K562 (cell line): Measurements from ENCODE around the gene SEMA5A. TPM values are rescaled to one million over a fixed set of nuclear protein-coding genes. Genes with fewer than 3 reads are reported as not detected.

Experiments used
- ATAC-seq: fragments of 200-7000 bp; cut with Tn5 transposase; 3 replicates; pipeline ENCODE4 v1.9.1; 2020; ENCODE audit warnings: moderate library complexity
- BruUV-seq: library from RNA; stranded (reverse); fragments of 400-500 nt; replicated peaks from 2 replicates; lab custom pipeline; 2021; lab: Mats Ljungman, UMichigan
- CTCF ChIA-PET: fragments of 300-600 bp; formaldehyde crosslinking; extraction: SDS; loops from one replicate; lab custom pipeline; 2021; ENCODE audit warnings: low intra/inter-chr PET ratio; lab: Yijun Ruan, JAX
- POLR2A ChIA-PET: fragments of 300-600, 350-650 bp; sonication (Branson Sonifier 250); formaldehyde crosslinking; extraction: SDS; loops from one replicate; lab custom pipeline; 2021; ENCODE audit warnings: antibody characterized with exemption, inconsistent platforms; lab: Yijun Ruan, JAX
- DNase-seq, 4 experiments: peaks; one replicate each; pipeline versions ENCODE4 v3.0.0 to v3.0.0-alpha.2; 2011 to 2018; ENCODE audit warnings: low spot score in 3 of 4, mixed read lengths in 3 of 4; ENCODE audit errors: extremely low read depth in 1 of 4
- FAIRE-seq: peaks from 2 replicates; lab custom pipeline; 2011; peaks lifted over from hg19 to GRCh38; lab: Jason Lieb, UNC
- H2AFZ ChIP-seq: 2 replicates; pipeline ENCODE4 v1.6.0; 2011; ENCODE audit warnings: low read depth, low read length, control low read depth, inconsistent platforms
- H3K27ac ChIP-seq: fragments of 200-600 bp; 3 replicates; pipeline ENCODE4 v1.8.0; 2011; ENCODE audit warnings: low read depth, mild to moderate bottlenecking, control low read depth, inconsistent platforms, low read length, moderate library complexity, mixed read lengths; ENCODE audit errors: extremely low read depth
- H3K27me3 ChIP-seq, 2 experiments: fragments of 300-600 bp in 1 of 2; 2 replicates in 1 of 2; 3 replicates in 1 of 2; pipeline versions ENCODE4 v1.6.0 to v1.8.0; 2011; ENCODE audit warnings: inconsistent platforms in 2 of 2, low read length in 2 of 2, mild to moderate bottlenecking in 1 of 2, mixed read lengths in 1 of 2, moderate library complexity in 1 of 2; ENCODE audit not compliant: control insufficient read depth in 2 of 2, insufficient read depth in 2 of 2
- H3K36me3 ChIP-seq: fragments of 300-600 bp; 3 replicates; pipeline ENCODE4 v1.8.0; 2011; ENCODE audit warnings: mild to moderate bottlenecking, low read length, inconsistent platforms; ENCODE audit not compliant: control insufficient read depth, insufficient read depth
- H3K4me1 ChIP-seq, 2 experiments: fragments of 200-600 bp in 1 of 2; replicated peaks in 1 of 2; 2 replicates in 1 of 2; 3 replicates in 1 of 2; pipeline versions ENCODE4 v1.5.1 to v1.8.0; 2011; ENCODE audit warnings: inconsistent platforms in 2 of 2, low read length in 2 of 2, mild to moderate bottlenecking in 1 of 2, mixed read lengths in 1 of 2, moderate library complexity in 1 of 2; ENCODE audit not compliant: control insufficient read depth in 2 of 2, insufficient read depth in 2 of 2
- H3K4me2 ChIP-seq: 2 replicates; pipeline ENCODE4 v1.6.1; 2011; ENCODE audit warnings: low read length, control low read depth, inconsistent platforms, mixed read lengths; ENCODE audit not compliant: insufficient read depth
- H3K4me3 ChIP-seq: fragments of 200-600 bp; sonication (generic), shearing (Covaris generic); 2 replicates; pipeline ENCODE4 v1.5.1; 2016; ENCODE audit warnings: control low read depth, inconsistent platforms
- H3K79me2 ChIP-seq: fragments of 200-600 bp; 3 replicates; pipeline ENCODE4 v1.8.0; 2011; ENCODE audit warnings: low read length, inconsistent platforms; ENCODE audit not compliant: control insufficient read depth, insufficient read depth
- H3K9ac ChIP-seq, 2 experiments: 2 replicates each; pipeline versions ENCODE4 v1.6.0 to v1.6.1; 2011; ENCODE audit warnings: low read depth in 2 of 2, low read length in 2 of 2, control low read depth in 1 of 2, inconsistent platforms in 1 of 2, mild to moderate bottlenecking in 1 of 2, mixed read lengths in 1 of 2; ENCODE audit not compliant: insufficient read depth in 1 of 2
- H3K9me1 ChIP-seq: one replicate; pipeline ENCODE4 v1.6.0; 2011; ENCODE audit warnings: inconsistent platforms, mild to moderate bottlenecking, low read length, moderate library complexity; ENCODE audit not compliant: control insufficient read depth, insufficient read depth
- H3K9me3 ChIP-seq: replicated peaks from 2 replicates; pipeline ENCODE4 v1.5.1; 2011; ENCODE audit warnings: low read depth, low read length, inconsistent platforms; ENCODE audit not compliant: control insufficient read depth, insufficient read depth
- H4K20me1 ChIP-seq: replicated peaks from 2 replicates; pipeline ENCODE4 v1.6.1; 2011; ENCODE audit warnings: low read length, inconsistent platforms, mixed read lengths; ENCODE audit not compliant: control insufficient read depth, insufficient read depth
- DPF2 ChIP-seq: fragments of 450-650 bp; IDR thresholded peaks from 2 replicates; pipeline ENCODE4 v1.6.1; 2016
- FIP1L1 ChIP-seq: fragments of 200-400 bp; formaldehyde crosslinking; IDR thresholded peaks from 2 replicates; pipeline ENCODE4 v1.6.1; 2018; ENCODE audit warnings: mild to moderate bottlenecking, low read depth, low read length; ENCODE audit not compliant: poor library complexity, severe bottlenecking
- HDAC8 ChIP-seq: fragments of 450-650 bp; IDR thresholded peaks from 2 replicates; pipeline ENCODE4 v1.6.1; 2016; ENCODE audit warnings: mild to moderate bottlenecking, missing genetic modification characterization, moderate library complexity, missing compliant biosample characterization
- HSF4 ChIP-seq: fragments of 250-450 bp; sonication (Bioruptor Pico); IDR thresholded peaks from 2 replicates; pipeline ENCODE4 v2.1.2; 2022; ENCODE audit warnings: mild to moderate bottlenecking, moderate library complexity, borderline replicate concordance
- KAT8 ChIP-seq: fragments of 450-650 bp; IDR thresholded peaks from 2 replicates; pipeline ENCODE4 v1.6.1; 2016; ENCODE audit warnings: low read depth, mild to moderate bottlenecking
- NCOR1 ChIP-seq: fragments of 450-650 bp; IDR thresholded peaks from 2 replicates; pipeline ENCODE4 v1.6.1; 2016; ENCODE audit warnings: mild to moderate bottlenecking, moderate library complexity
- RHOXF2B ChIP-seq: fragments of 250-450 bp; sonication (Bioruptor Pico); conservative IDR thresholded peaks from 2 replicates; pipeline ENCODE4 v1.5.1; 2021
- STAT5A ChIP-seq: IDR thresholded peaks from 2 replicates; pipeline ENCODE4 v1.6.1; 2012; ENCODE audit warnings: low read length, inconsistent platforms, borderline replicate concordance
- USF2 ChIP-seq: sonication (generic); formaldehyde crosslinking; IDR thresholded peaks from 2 replicates; pipeline ENCODE4 v1.5.0; 2020; ENCODE audit warnings: missing genetic modification reagents
- ZBTB2 ChIP-seq: fragments of 450-650 bp; IDR thresholded peaks from 2 replicates; pipeline ENCODE4 v1.6.1; 2016; ENCODE audit warnings: antibody characterized with exemption
- ZKSCAN1 ChIP-seq: fragments of 150-350 bp; IDR thresholded peaks from 2 replicates; pipeline ENCODE4 v1.6.1; 2016; ENCODE audit warnings: low read depth, low read length
- ZNF512 ChIP-seq: IDR thresholded peaks from 2 replicates; pipeline ENCODE4 v1.6.1; 2016; ENCODE audit warnings: missing genetic modification characterization, missing compliant biosample characterization
- WGBS: fragments of 100-300 bp; shearing (Covaris generic); methylation state at CpG from one replicate; pipeline ENCODE4 v1.1.6; 2016; ENCODE audit warnings: low coverage, mixed read lengths; ENCODE audit not compliant: insufficient coverage; ENCODE audit errors: missing lambda C conversion rate; 5-methylcytosine and 5-hydroxymethylcytosine counted together
- in situ Hi-C: fragments of 300-500 bp; cut with MboI; formaldehyde crosslinking; loops from 4 replicates; pipeline ENCODE4 v1.15.0; 2018; ENCODE audit warnings: inconsistent platforms, mixed read lengths
- intact Hi-C: fragments of 100-400 bp; cut with micrococcal nuclease; formaldehyde crosslinking; loops from 2 replicates; pipeline ENCODE4 v1.14.2; 2022
- polyA plus RNA-seq, 8 experiments: library from polyadenylated mRNA; depleted of rRNA in 4 of 8; stranded (reverse) in 5 of 8; unstranded in 3 of 8; fragments of >200 nt; fragmentation: Nextera tagmentation in 2 of 8; fragmentation: Illumina TruSeq in 1 of 8; extraction: Ambion mirVana in 2 of 8; extraction: Trizol in 1 of 8; gene quantifications; 2 replicates each; pipeline versions ENCODE4 v1.2.1 to v1.2.3, GENCODE V29; 2011 to 2014; ENCODE audit warnings: inconsistent platforms in 1 of 8, missing spikeins in 1 of 8
- total RNA-seq, 7 experiments: library from RNA; depleted of rRNA in 6 of 7; stranded (reverse); fragments of >200 nt in 6 of 7; fragmentation: Illumina TruSeq in 2 of 7; extraction: Trizol in 2 of 7; gene quantifications; 2 replicates each; pipeline versions ENCODE4 v1.2.1 to v1.2.3, GENCODE V29; 2011 to 2021; ENCODE audit warnings: low replicate concordance in 1 of 7
- TF ChIP-seq, protein P1 (sequence below): fragments of 450-650 bp; IDR thresholded peaks from 2 replicates; pipeline ENCODE4 v1.6.1; 2017; ENCODE audit warnings: mild to moderate bottlenecking, moderate library complexity
- TF ChIP-seq, protein P2 (sequence below): fragments of 450-650 bp; IDR thresholded peaks from 2 replicates; pipeline ENCODE4 v1.7.0; 2016; ENCODE audit warnings: borderline replicate concordance

SEMA5A gene
- total and polyA plus RNA-seq, 9 of the 15 experiments (the other 6 are each of a cell fraction or from before 2014, with no cell fraction given) = 0.02 TPM; not detected in 8

DNA sequence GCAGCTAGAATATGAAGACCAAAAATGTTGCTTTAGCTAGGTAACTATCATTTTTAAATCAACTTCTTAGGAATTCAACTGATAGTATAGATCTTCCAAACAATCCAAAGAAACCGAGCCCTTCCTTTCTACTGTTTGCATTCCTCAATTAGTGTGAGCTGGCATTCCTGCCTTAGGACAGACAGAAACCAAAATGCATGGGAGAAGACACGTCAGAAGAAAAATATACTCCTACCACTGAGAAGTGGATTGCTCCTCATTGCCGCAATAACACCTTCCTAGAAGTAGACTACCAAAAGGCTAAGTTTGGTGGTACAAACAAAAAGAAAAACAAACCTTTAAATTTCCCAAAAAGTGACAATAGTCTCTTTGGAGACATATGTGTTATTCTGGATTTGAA is 440.0 kb downstream of the SEMA5A start (continued):
- TF ChIP-seq, protein P1, sequence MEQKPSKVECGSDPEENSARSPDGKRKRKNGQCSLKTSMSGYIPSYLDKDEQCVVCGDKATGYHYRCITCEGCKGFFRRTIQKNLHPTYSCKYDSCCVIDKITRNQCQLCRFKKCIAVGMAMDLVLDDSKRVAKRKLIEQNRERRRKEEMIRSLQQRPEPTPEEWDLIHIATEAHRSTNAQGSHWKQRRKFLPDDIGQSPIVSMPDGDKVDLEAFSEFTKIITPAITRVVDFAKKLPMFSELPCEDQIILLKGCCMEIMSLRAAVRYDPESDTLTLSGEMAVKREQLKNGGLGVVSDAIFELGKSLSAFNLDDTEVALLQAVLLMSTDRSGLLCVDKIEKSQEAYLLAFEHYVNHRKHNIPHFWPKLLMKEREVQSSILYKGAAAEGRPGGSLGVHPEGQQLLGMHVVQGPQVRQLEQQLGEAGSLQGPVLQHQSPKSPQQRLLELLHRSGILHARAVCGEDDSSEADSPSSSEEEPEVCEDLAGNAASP = no peak
- TF ChIP-seq, protein P2, sequence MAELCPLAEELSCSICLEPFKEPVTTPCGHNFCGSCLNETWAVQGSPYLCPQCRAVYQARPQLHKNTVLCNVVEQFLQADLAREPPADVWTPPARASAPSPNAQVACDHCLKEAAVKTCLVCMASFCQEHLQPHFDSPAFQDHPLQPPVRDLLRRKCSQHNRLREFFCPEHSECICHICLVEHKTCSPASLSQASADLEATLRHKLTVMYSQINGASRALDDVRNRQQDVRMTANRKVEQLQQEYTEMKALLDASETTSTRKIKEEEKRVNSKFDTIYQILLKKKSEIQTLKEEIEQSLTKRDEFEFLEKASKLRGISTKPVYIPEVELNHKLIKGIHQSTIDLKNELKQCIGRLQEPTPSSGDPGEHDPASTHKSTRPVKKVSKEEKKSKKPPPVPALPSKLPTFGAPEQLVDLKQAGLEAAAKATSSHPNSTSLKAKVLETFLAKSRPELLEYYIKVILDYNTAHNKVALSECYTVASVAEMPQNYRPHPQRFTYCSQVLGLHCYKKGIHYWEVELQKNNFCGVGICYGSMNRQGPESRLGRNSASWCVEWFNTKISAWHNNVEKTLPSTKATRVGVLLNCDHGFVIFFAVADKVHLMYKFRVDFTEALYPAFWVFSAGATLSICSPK = no peak
- TF ChIP-seq, all 486 proteins: peak for 0

GRCh38 chr5:9104571-9105339 is 441.1 kb downstream of the SEMA5A start:
- in situ Hi-C loops = no loop called here
- H2AFZ ChIP-seq = no peak overlapping the region
- BruUV-seq = no TSS peak
- ATAC-seq (no peak), FAIRE-seq (no peak), DNase-seq (no peak)
- no peak overlapping the region for H3K4me2 ChIP-seq
- intact Hi-C loops = no loop called here
- H3K27me3 ChIP-seq = no peaks in the 10 kb centered on the region
- no peak overlapping the region for H3K4me3 ChIP-seq
- H3K9me3 ChIP-seq = no peaks in the 10 kb centered on the region
- H3K36me3 ChIP-seq = no peaks in the 10 kb centered on the region
- H3K27ac ChIP-seq = no peak overlapping the region
- 0% methylated on average over 3 of the region's 3 CpGs for WGBS
- CTCF ChIA-PET = no interaction called here
- no peaks in the 10 kb centered on the region for H3K4me1 ChIP-seq
- no peak overlapping the region for H3K9ac ChIP-seq
- POLR2A ChIA-PET = no interaction called here
- no peaks in the 10 kb centered on the region for H3K79me2 ChIP-seq
- no peaks in the 10 kb centered on the region for H3K9me1 ChIP-seq
- H4K20me1 ChIP-seq = no peaks in the 10 kb centered on the region
- TF ChIP-seq ZBTB2 (no peak), RHOXF2B (CRISPR knock-in tag) (no peak), STAT5A (no peak), FIP1L1 (no peak), ZNF512 (no peak), HDAC8 (tag) (no peak), ZKSCAN1 (no peak), NCOR1 (no peak), DPF2 (no peak), USF2 (no peak), HSF4 (CRISPR knock-in tag) (no peak), KAT8 (no peak)
